Regular cardiac myocyte (primary cell): ENCODE results near the gene ACE. TPM values are rescaled to one million over a fixed set of nuclear protein-coding genes. Genes with fewer than 3 reads are reported as not detected.

ENCODE experiments used
- total RNA-seq: library from RNA; depleted of rRNA; stranded (reverse); fragments of >200 nt; gene quantifications from 2 replicates; pipeline ENCODE4 v1.2.3, GENCODE V29; 2014

The ACE gene
- 1.2 and 2.5 TPM in 2 replicates for total RNA-seq

DNA sequence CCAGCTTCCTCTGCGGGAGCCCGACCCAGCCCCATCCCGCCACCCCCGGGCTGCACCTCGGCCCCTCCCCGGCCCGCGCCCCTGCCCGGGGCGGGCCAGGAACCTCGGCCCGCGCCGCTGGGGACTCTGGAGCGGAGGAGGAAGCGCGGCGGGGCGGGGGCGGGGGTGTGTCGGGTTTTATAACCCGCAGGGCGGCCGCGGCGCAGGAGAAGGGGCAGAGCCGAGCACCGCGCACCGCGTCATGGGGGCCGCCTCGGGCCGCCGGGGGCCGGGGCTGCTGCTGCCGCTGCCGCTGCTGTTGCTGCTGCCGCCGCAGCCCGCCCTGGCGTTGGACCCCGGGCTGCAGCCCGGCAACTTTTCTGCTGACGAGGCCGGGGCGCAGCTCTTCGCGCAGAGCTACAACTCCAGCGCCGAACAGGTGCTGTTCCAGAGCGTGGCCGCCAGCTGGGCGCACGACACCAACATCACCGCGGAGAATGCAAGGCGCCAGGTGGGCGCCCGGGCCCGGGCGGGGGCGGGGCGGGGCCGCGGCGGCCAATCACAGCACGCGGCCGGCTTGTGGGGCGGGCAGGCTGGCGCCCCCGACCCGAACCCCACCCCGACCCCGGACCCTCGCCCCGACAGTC, at the start of gene ACE:
TSS of gene ACE (plus strand) at position 208 of the 626 bp plus-strand sequence. CDS start at position 242, 34 bp downstream.

DNA sequence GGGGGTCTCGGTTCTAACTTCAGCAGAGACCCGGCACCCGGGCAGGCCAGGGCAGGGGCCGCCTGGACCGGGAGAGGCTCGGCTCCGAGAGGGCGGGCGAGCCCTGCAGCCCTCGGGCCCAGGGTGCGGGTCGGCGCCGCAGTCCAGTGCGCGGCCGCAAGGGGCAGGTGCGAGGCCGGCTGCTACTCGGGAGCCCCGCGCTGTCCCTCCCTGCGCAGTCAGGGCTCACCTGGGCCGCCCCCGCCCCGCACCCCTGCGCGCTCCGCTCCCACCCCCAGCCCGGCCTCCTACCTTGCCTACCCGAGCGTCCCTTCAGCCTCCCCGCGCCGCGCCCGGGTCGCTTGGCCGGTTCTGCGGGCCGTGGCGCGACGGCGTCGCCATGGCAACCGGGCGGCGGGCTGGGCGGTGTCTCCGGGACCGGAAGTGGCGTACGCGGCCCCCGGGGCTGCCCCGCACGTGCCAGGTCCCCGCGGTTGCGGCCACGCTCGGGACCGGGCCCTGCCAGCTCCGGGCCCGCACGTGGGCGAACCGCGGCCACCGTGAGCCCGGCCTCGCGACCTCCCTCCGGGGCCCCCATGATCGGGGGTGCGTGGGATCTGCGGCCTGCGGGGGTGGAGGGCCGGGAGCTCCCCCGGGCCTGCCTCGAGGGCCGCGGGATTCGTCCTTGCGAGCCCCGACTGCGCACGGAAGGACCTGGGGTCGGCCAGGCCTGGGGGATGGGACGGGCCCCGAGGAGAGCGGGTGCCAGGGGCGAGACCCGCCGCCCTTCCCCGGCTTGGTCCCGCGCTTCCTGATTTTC, 30.7 kb upstream of the ACE start, which contains the start of gene CYB561:
TSS of gene CYB561 (minus strand) at position 353 of the 799 bp plus-strand sequence. CDS start 8,759 bp downstream, outside the sequence.

DNA sequence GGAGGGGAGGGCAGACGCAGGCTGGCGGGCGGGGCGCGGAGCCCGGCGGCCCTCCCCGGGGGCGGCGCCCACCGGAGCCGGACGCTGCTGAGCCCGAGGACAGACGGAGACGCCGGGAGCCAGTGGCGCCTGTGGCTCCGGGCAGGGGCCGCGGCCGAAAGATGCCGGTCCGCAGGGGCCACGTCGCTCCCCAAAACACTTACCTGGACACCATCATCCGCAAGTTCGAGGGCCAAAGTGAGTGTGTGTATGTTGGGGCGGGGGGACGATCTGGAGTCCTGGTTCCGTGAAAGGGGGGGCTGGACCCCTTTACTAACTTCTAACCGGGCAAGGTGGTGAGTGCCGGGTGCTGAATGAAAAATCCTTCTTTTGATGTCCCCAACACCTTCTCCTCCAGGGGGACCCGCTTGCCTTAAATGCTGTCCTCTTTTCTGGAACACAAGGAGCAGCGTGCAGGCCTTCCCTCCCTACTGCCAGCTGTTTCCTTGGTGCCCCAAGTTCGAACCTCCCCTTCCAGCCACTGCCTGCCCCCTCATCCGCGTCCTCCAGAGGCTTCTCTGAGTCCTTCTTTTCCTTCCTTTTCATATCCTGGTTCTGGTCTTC, 46.5 kb downstream of the ACE start, which contains the start of gene KCNH6:
TSS of gene KCNH6 (plus strand) at position 106 of the 603 bp plus-strand sequence. CDS start at position 162, 56 bp downstream.

Other genes with a start within 250 kb of the ACE start
- 15.1 and 22.0 TPM in 2 replicates for gene CYB561, start 30.8 kb upstream of the ACE start, total RNA-seq
- not detected in 2 replicates for gene KCNH6, start 46.3 kb downstream of the ACE start, total RNA-seq
- gene DCAF7, start 73.4 kb downstream of the ACE start, total RNA-seq, result 10.7 and 16.3 TPM in 2 replicates
- gene TACO1, start 123.8 kb downstream of the ACE start, total RNA-seq, result 13.0 and 31.1 TPM in 2 replicates
- 23.4 and 33.7 TPM in 2 replicates for gene MAP3K3, start 145.4 kb downstream of the ACE start, total RNA-seq
- gene LIMD2, start 223.1 kb downstream of the ACE start, total RNA-seq, result 6.1 and 6.2 TPM in 2 replicates